ENCODE results near the gene SERPINF2. TPM values are rescaled to one million over a fixed set of nuclear protein-coding genes. Genes with fewer than 3 reads are reported as not detected.
"Not testable (repeated sequence)": the region's sequence is repeated elsewhere in the genome, so short reads cannot be mapped to it uniquely, and the experiment has no call there.

SERPINF2 gene
- total and polyA plus RNA-seq, 10 donors = 1.6 to 7.9 (median 5.0) TPM

DNA sequence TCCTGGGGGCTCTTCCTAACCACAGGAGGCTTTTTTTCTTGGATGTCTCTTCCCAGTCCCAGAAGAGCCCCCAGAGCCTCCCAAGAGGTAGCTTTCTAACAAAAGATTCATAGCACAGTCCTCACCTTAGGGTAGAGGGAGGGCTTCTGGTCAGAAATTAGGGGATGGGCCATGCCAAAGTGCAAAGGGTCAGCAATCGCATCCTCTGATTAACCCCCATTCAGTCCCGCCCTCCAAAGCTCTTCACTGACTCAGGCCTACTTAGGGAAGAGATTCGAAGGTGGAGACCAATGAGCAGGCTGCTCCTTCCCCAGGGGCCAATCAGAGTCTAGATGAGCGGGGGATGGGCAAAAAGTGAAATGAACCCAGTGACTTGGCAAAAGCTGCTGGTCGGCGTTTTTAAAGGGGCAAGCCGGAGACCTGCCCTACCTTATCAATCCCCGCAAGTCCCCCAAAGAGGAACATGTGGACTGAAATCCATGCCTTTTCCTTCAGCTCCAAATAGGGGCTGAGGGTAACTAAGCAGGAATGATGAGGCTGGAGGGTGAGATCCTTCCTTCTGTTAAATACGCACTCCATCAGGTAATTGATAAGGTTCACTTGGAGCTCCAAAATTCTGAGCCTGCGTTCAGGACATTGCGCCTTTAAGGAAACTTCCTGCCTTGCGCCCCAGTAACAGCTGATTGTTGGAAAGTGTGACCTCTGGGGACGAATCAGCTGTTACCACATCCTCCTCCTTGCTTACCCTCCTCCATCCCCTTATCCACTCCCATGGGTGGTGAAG, 25.6 kb upstream of the SERPINF2 start:
- DNase-seq = peak; percentile 94
- Histone ChIP-seq H3K27ac (peak overlapping the region; percentile 87 to 100 (median 99)), H3K4me1 (peaks cover 15 to 84% (median 71%) of the 10 kb centered on the region in 6 donors), H3K9me3 (no peaks in the 10 kb centered on the region), H3K27me3 (replicated peaks in 1 of 7) (peaks cover 0 to 19% (median 0%) of the 10 kb centered on the region in 7 donors), H3K36me3 (peaks cover 0 to 22% (median 16%) of the 10 kb centered on the region in 6 donors), H3K4me3 (peak overlapping the region; percentile 43 to 92 (median 66))
- intact Hi-C loops (cut with DNase I; ENCODE audit: low total_unique reads) = no loop called here
- TF ChIP-seq, protein P1, sequence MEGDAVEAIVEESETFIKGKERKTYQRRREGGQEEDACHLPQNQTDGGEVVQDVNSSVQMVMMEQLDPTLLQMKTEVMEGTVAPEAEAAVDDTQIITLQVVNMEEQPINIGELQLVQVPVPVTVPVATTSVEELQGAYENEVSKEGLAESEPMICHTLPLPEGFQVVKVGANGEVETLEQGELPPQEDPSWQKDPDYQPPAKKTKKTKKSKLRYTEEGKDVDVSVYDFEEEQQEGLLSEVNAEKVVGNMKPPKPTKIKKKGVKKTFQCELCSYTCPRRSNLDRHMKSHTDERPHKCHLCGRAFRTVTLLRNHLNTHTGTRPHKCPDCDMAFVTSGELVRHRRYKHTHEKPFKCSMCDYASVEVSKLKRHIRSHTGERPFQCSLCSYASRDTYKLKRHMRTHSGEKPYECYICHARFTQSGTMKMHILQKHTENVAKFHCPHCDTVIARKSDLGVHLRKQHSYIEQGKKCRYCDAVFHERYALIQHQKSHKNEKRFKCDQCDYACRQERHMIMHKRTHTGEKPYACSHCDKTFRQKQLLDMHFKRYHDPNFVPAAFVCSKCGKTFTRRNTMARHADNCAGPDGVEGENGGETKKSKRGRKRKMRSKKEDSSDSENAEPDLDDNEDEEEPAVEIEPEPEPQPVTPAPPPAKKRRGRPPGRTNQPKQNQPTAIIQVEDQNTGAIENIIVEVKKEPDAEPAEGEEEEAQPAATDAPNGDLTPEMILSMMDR (IDR thresholded peaks at IDR 0.05 in 8 of 11, conservative IDR thresholded peaks at IDR 0.05 in 3 of 11) = no peak
- TF ChIP-seq POLR2AphosphoS5 (IDR thresholded peaks at IDR 0.05) (peak in 1 of 3 donors; percentile 84), POLR2A (IDR thresholded peaks at IDR 0.05) (peak in 1 of 3 donors; percentile 32)
- WGBS, 5 donors = 0 to 2% (median 0%) methylated on average over 13 of the region's 13 CpGs

DNA sequence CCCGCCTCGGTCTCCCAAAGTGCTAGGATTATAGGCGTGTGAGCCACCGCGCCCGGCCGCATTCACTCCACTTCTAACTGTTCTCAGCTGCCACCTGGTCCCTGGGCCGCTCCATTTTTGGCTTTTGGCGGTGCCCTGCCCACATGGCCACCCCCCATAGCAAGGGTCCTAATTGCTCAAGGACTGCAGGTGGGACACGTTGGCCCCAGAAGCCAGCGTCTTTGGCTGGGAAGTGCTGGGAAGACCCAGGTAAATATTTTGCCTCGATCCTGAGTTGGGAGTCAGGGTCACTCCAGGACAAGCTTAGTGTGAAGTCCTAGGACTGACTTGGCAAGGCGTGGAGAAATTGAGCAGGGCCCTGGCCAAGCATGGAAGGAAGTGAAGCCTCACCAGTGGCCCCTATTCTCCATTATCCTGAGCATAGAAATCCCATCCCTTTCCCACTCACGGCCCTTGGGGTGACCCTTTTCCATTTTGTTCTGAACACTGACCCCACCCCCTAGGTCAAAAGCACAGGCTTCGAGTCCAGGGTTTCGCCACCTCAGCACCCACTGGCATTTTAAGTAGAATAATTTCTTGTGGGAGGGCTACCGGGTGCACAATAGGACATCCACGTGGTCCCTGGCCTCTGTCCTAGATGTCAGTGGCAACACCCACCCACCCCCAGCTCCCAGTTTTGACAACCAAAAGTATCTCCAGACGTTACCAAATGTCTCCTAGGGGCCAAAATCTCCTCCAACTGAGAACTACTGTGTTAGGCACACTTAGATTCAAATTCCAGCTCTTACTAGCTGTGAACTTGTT, 24.1 kb upstream of the SERPINF2 start:
- Histone ChIP-seq H3K36me3 (peaks cover 0 to 8% (median 3%) of the 10 kb centered on the region in 6 donors), H3K27me3 (replicated peaks in 1 of 7) (peaks cover 0 to 19% (median 0%) of the 10 kb centered on the region in 7 donors), H3K4me3 (peak overlapping the region in 2 of 8 donors; percentile 90 to 92), H3K9me3 (no peaks in the 10 kb centered on the region), H3K4me1 (peaks cover 17 to 84% (median 70%) of the 10 kb centered on the region in 6 donors), H3K27ac (peak overlapping the region in 7 of 8 donors; percentile 96 to 100 (median 99))
- TF ChIP-seq POLR2AphosphoS5 (IDR thresholded peaks at IDR 0.05) (no peak), POLR2A (IDR thresholded peaks at IDR 0.05) (no peak)
- TF ChIP-seq, protein P1 (IDR thresholded peaks at IDR 0.05 in 8 of 11, conservative IDR thresholded peaks at IDR 0.05 in 3 of 11) = no peak
- WGBS, 5 donors = 80 to 90% (median 83%) methylated on average over 19 of the region's 19 CpGs
- intact Hi-C loops (cut with DNase I; ENCODE audit: low total_unique reads) = no loop called here
- DNase-seq = peak; percentile 84

DNA sequence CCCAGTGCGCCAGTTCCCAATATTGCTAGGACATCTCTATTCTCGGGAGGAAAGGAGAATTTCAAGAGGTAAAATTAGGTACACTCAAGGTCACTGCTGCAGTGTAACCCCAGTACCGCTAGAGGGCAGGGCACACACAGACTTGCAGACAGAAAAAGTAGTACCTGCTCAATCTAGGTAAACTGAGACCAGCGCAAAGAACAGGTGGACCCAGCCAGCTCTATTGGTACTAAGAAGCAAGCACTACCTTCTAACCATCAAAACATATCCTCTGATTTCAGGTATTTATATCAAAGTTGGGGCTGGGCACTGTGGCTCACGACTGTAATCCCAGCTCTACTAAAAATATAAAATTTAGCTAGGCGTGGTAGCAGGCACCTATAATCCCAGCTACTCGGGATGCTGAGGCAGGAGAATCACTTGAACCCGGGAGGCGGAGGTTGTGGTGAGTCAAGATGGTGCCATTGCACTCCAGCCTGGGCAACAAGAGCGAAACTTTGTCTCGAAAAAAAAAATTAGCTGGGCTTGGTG, 21.8 kb upstream of the SERPINF2 start:
- peak; percentile 86 for DNase-seq
- no peaks in the 10 kb centered on the region for H3K9me3 ChIP-seq
- peak overlapping the region in 5 of 8 donors; percentile 6 to 96 (median 90) for H3K27ac ChIP-seq
- peaks cover 34 to 81% (median 70%) of the 10 kb centered on the region in 6 donors for H3K4me1 ChIP-seq
- TF ChIP-seq POLR2A (IDR thresholded peaks at IDR 0.05) = no peak
- TF ChIP-seq, protein P1 (IDR thresholded peaks at IDR 0.05 in 8 of 11, conservative IDR thresholded peaks at IDR 0.05 in 3 of 11) = peak; percentile 77 to 95 (median 93)
- no peak overlapping the region for H3K4me3 ChIP-seq
- intact Hi-C loops (cut with DNase I; ENCODE audit: low total_unique reads) = loop anchor here (5.0 kb wide), 1 partner anchor 146 kb away; no protein-coding TSS in a partner anchor
- H3K27me3 ChIP-seq (replicated peaks in 1 of 7) = no peaks in the 10 kb centered on the region
- WGBS, 5 donors = 36 to 45% (median 39%) methylated on average over 11 of the region's 11 CpGs
- H3K36me3 ChIP-seq = peaks cover 0 to 4% (median 0%) of the 10 kb centered on the region in 6 donors

DNA sequence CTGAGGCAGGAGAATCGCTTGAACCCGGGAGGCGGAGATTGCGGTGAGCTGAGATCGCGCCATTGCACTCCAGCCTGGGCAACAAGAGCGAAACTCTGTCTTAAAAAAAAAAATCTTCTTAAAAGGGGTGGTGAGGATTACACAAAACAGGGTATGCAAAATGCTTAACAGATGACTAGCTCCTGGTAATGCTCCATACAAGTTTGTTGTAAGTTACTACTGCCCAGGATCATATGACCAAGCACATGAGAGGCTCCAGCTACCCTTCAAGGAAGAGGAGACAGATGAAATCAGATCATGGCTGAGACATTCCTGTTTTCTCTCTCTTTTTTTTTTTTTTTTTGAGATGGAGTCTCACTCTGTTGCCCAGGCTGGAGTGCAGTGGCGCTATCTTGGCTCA, 20.6 kb upstream of the SERPINF2 start:
- peaks cover 38 to 88% (median 75%) of the 10 kb centered on the region in 6 donors for H3K4me1 ChIP-seq

More for the DNA sequence above, 20.6 kb upstream of the SERPINF2 start:
- H3K27ac ChIP-seq = peak overlapping the region in 6 of 8 donors; percentile 84 to 96 (median 91)
- intact Hi-C loops (cut with DNase I; ENCODE audit: low total_unique reads) = loop anchor here (5.0 kb wide), 1 partner anchor 145 kb away; no protein-coding TSS in a partner anchor
- DNase-seq; H3K4me3 ChIP-seq; H3K9me3 ChIP-seq; H3K27me3 ChIP-seq (replicated peaks in 1 of 7): not testable (repeated sequence)
- 80 to 97% (median 85%) methylated on average over 8 of the region's 8 CpGs for WGBS, 5 donors
- peaks cover 0 to 15% (median 9%) of the 10 kb centered on the region in 6 donors for H3K36me3 ChIP-seq

Measured in spleen (tissue), 11 donors.